Stimulated activated CD4-positive, alpha-beta T cell treated with anti-CD3 and anti-CD28 coated beads, Interleukin-15, amount 100 ng/mL, for 1 hour (primary cell): ENCODE measurements around the gene FAM32A.

ENCODE experiments used
- DNase-seq, 2 donors: peaks; one replicate each; pipeline ENCODE4 v3.0.0-alpha.2; 2020; ENCODE audit warnings: low read depth in 1 of 2, low spot score in 1 of 2

Gene FAM32A

DNA sequence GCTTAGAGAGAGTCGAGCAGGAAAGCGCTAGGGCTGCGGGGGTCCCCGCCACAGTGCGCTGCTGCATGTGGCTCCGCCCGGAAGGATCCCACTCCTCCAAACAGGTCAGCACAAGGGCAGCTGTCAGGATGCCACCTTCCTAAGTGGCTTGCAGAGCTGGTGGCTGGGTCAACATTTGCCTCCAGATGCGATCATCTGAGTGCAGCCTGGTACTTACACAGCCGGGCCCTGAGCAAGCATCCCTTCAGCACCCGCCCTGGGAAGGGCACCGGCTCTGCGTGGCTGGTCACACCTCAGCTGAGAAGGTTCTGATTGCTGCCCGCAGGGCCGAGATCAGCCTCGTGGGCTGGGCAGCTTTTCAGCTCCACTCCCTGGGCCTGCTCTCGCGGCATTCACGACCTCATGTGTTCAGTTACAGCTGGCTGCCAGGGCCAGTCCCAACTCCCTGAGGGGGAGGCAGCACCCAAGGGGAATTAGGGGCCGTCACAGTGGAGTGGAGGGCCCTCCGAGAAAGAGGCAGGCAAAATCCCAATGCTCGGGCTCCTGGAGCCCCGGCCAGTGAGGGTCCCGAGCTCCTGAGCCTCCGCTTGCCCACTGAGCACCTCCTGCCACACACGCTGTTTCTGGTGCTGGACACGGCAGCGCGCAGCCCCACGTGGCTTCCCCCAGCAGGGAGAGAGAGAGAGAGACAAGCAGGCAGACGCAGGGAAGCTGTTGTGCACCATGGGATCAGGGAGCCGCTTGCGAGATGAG is 39.3 kb downstream of the FAM32A start:
- no peak for DNase-seq

GRCh38 chr19:16225279-16226183 is 40.3 kb downstream of the FAM32A start:
- DNase-seq: no peak

- DNase-seq: no peak
Measured at GRCh38 chr19:16226184-16226591, 41.0 kb downstream of the FAM32A start.

DNA sequence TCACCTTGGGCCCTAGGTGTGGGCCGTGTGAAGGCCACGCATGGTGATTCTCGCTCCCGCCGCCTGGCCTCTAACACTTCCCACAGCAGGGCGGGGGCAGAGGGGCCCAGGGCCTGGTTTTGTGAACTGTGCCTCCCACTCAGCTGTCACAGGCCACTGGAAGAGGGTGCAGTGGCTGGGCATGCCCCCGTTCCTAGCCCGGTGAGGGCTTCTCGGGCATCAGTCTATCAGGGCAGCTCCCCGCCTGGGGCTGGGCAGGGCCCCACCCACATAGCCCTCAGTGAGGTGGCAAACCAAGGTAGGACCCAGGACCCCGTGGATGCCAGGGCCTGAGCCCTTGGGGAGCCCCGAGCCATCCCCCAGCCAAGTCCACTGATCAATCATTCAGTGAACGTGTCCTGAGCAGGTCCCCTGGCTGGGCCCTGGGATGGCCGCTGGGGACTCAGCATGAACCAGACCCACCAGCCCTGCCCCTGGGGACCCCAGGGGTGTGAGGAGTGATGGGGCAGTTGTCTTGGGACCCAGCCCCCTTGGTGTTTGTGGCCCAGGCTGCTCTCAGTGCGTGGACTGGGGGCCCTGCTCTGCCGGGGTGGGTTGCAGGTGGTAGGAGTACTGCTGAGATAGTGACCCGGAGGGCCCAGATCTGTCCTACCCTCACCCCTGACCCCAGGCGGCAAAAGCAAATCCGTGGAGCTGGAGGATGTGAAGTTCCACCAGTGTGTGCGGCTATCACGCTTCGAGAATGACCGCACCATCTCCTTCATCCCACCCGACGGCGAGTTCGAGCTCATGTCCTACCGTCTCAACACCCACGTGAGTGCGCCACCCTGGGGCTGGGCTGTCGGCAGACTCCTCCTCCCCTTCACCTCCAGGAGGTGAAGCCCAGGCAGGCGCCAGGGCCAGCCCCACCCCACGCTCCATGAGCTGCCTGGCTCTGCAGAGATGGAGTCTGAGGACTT is 41.9 kb downstream of the FAM32A start:
- DNase-seq: no peak

- DNase-seq: no peak
Measured at GRCh38 chr19:16227837-16228636, 42.8 kb downstream of the FAM32A start.

DNA sequence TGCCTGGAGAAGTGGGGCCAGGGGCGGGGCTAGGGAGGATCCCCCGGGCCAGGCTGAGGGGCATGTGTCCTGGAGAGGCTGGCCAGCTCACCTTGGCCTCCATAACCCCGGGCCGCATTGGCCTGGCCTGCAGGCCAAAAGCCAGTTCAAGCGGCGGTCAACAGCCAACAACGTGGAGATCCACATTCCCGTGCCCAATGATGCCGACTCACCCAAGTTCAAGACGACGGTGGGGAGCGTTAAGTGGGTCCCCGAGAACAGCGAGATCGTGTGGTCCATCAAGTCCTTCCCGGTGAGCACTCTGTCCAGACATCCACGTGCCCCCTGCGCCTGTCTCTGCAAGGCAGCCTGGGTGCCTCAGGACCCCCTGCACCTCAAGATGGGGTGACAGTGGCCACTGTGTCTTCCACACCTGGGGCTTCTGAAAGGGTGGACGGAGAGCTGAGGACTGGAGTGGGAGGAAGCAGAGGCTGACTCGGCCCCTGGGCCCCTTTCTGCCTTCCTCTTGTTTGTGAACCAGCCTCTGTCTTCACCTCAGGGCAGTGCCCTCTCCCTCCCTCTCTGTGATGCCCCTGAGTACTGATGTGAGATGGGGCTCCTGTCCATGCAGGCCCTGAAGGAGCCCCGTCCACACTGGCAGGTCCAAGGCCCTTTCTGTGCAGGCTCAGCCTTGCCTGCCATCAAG is 43.6 kb downstream of the FAM32A start:
- no peak for DNase-seq

DNA sequence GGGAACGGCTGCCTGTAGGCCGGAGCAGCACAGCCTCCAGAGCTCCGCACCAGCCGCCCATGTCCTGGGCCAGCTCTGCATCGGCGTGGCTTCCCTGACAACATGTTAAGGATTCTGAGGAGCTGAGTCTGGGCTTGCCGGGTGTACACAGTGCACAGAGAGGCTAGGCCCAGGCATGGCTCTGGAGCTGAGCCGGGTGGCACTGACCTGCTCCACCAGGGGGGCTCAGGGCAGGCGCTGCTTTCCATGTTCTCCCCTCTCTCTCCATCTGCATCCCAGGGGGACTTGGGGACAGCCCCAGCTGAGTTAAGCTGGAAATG is 44.1 kb downstream of the FAM32A start:
- no peak for DNase-seq

- no peak for DNase-seq
Measured at GRCh38 chr19:16232127-16232526, 46.9 kb downstream of the FAM32A start.

DNA sequence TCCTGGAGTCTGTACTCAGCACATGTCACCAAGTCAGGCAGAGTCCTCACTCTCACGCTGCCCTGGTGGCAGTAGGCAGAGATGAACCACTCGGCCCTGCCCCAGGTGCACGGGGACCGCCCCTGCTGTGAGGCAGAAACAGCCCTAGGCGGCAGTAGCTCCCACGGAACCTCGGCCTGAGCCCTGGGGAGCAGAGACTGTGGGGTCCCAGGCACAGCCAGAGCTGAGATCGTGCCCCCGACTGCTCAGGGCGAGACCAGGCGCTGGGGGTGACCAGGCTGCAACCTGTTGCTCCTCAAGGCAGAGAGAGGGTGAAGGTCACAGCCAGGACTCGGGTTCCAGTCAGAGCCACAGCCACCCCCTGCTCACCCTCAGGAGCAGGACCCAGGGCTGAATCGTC is 47.4 kb downstream of the FAM32A start:
- no peak for DNase-seq

DNA sequence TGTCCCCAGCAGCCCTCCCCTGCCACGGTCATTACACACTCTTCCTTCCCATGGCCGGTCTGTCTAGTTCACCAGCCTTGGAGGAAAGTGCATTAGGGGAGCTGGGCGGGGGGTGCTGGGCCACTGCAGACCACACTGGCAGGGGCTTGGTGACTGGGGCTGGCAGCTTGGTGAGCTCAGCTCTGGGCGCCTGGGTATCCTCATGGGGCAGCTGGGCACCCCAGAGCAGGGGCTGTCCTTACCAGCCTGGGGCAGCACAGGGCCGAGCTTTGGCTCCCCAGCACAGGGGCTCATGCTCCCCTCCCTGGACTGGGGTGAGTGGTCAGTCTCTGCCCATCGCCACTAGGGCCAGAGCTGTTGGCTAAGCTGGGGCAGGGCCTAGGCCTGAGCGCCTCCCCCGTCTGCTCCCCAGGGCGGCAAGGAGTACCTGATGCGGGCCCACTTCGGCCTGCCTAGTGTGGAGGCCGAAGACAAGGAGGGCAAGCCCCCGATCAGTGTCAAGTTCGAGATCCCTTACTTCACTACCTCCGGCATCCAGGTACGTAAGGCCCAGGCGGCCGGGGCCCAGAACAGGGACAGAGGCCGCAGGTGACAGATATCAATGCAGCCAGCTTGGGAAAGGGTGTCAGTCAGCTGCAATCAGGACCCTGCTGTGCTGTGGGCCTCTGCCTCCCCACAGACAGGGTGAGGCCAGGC is 48.0 kb downstream of the FAM32A start:
- DNase-seq: no peak

DNA sequence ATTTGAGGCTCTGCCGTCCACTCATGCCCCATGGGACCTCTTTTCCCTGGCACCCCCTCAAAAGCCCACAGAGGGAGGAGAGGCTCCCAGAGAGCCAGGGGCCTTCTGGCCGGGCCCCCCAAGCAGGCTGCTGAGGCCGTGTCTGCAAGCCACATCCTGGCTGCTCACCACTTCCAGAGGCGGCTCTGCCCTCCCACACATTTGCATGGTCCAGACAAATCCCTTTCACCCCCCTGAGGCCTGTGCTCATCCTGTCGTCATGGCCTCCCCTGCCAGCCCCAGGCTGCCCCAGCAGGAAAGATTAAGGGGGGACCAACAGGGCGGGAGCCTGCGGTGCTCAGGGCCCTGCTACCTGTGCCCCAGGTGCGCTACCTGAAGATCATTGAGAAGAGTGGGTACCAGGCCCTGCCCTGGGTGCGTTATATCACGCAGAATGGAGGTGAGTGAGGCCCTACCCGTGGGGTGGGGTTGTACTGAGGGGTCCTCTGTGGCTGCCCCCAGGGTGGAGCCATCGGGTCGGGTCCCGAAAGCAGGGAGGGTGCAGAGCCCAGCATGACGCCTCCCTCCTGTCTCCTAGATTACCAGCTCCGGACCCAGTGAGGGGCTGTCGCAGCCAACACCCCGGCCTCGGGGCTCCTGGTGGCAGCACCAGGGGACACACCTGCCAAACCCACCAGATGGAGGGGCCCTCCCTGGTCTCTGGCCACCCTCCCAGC is 48.8 kb downstream of the FAM32A start:
- DNase-seq: no peak

DNA sequence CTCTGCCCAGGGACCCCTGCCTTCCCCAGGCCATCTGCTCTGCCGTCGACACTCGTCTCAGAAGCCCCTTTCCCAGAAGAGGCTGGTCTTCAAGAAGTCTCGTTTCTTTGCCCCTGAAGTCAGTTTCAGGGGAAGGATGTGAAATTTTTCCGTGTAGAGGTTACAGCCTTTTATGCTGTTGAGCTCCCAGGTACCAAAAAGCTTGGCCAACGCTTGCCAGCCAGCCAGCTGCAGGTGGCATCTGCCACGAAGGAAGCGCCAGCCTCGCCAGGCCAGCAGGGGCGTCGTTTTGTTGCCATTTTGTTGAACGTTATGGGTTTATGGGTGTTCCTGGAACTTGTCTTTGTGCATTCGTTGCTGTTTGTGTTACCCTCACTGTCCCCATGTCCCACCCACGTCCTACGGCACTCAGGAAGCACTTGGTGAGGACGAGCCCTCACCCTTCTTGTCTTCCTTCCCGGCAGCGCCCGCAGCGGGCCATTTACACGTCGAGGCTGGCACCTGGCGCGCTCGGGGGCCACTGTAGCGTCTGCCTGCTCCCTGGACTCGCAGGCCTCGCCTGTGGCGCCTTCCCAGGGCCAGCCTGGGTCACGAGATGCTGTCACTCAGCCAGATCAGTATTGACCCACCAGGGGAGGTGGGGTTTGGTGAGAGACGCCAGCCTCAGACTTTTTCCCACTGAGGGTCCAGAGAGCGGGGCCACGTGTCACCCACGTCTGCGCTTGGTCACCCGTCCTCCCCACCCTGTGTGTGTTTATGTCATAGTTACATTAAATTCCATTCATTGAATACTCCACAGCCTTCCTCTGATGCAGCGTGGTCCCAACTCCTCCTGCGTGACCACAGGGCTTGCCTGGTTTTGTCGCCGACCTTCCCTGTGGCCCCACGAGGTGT is 49.6 kb downstream of the FAM32A start:
- DNase-seq: no peak

GRCh38 chr19:16235811-16236652 is 50.8 kb downstream of the FAM32A start:
- DNase-seq: no peak
